Measurements from ENCODE around the gene CTSL. TPM values are rescaled to one million over a fixed set of nuclear protein-coding genes. Genes with fewer than 3 reads are reported as not detected.

CTSL gene
- total and polyA plus RNA-seq, 2 of the 13 experiments (the other 11 are each of a cell fraction or from before 2014, with no cell fraction given): 78.1 to 113 TPM

GRCh38 chr9:87714819-87715218, 11.1 kb upstream of the CTSL start (continued):
- no peak for TF ChIP-seq ZNF574 (CRISPR knock-in tag; IDR thresholded peaks at IDR 0.05)
- no peak for TF ChIP-seq PCBP2 (optimal IDR thresholded peaks at IDR 0.05; ENCODE audit: low read depth, low read length, poor library complexity, severe bottlenecking)
- TF ChIP-seq, protein P1, sequence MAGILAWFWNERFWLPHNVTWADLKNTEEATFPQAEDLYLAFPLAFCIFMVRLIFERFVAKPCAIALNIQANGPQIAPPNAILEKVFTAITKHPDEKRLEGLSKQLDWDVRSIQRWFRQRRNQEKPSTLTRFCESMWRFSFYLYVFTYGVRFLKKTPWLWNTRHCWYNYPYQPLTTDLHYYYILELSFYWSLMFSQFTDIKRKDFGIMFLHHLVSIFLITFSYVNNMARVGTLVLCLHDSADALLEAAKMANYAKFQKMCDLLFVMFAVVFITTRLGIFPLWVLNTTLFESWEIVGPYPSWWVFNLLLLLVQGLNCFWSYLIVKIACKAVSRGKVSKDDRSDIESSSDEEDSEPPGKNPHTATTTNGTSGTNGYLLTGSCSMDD (CRISPR knock-in tag; IDR thresholded peaks at IDR 0.05): no peak
- TF ChIP-seq EP300 (IDR thresholded peaks at IDR 0.05; ENCODE audit: low read depth in 2 of 2, low read length in 2 of 2): peak; percentile 44 to 63; a peak in 3 of 4 replicates
- no peak for TF ChIP-seq EP300 (CRISPR knock-in tag; IDR thresholded peaks at IDR 0.05; ENCODE audit: borderline replicate concordance)
- TF ChIP-seq SOX6 (IDR thresholded peaks at IDR 0.05): no peak
- peak; percentile 92 for TF ChIP-seq SOX6 (CRISPR knock-in tag; IDR thresholded peaks at IDR 0.05)
- TF ChIP-seq POGZ (CRISPR knock-in tag; IDR thresholded peaks at IDR 0.05): no peak
- 0 out of 2 replicates have a peak, but pooled peaks have one; percentile 41 for TF ChIP-seq ZFP1 (CRISPR knock-in tag; IDR thresholded peaks at IDR 0.05)
- TF ChIP-seq ARNT2 (CRISPR knock-in tag; IDR thresholded peaks at IDR 0.05; ENCODE audit: low read depth): no peak
- TF ChIP-seq ZNF605 (CRISPR knock-in tag; IDR thresholded peaks at IDR 0.05): no peak
- TF ChIP-seq ZSCAN20 (CRISPR knock-in tag; IDR thresholded peaks at IDR 0.05; ENCODE audit: borderline replicate concordance): 0 out of 2 replicates have a peak, but pooled peaks have one; percentile 69
- peak; percentile 56; the same call in 1 of the 2 replicates for TF ChIP-seq TARDBP (CRISPR knock-in tag; IDR thresholded peaks at IDR 0.05)
- TF ChIP-seq ERF (CRISPR knock-in tag; IDR thresholded peaks at IDR 0.05): peak; percentile 29; the same call in 1 of the 2 replicates
- TF ChIP-seq MTF1 (CRISPR knock-in tag; IDR thresholded peaks at IDR 0.05): no peak
- TF ChIP-seq, protein P2, sequence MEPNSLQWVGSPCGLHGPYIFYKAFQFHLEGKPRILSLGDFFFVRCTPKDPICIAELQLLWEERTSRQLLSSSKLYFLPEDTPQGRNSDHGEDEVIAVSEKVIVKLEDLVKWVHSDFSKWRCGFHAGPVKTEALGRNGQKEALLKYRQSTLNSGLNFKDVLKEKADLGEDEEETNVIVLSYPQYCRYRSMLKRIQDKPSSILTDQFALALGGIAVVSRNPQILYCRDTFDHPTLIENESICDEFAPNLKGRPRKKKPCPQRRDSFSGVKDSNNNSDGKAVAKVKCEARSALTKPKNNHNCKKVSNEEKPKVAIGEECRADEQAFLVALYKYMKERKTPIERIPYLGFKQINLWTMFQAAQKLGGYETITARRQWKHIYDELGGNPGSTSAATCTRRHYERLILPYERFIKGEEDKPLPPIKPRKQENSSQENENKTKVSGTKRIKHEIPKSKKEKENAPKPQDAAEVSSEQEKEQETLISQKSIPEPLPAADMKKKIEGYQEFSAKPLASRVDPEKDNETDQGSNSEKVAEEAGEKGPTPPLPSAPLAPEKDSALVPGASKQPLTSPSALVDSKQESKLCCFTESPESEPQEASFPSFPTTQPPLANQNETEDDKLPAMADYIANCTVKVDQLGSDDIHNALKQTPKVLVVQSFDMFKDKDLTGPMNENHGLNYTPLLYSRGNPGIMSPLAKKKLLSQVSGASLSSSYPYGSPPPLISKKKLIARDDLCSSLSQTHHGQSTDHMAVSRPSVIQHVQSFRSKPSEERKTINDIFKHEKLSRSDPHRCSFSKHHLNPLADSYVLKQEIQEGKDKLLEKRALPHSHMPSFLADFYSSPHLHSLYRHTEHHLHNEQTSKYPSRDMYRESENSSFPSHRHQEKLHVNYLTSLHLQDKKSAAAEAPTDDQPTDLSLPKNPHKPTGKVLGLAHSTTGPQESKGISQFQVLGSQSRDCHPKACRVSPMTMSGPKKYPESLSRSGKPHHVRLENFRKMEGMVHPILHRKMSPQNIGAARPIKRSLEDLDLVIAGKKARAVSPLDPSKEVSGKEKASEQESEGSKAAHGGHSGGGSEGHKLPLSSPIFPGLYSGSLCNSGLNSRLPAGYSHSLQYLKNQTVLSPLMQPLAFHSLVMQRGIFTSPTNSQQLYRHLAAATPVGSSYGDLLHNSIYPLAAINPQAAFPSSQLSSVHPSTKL (CRISPR knock-in tag; IDR thresholded peaks at IDR 0.05): peak; percentile 87
- no peak for TF ChIP-seq PREB (CRISPR knock-in tag; IDR thresholded peaks at IDR 0.05)
- TF ChIP-seq, protein P3, sequence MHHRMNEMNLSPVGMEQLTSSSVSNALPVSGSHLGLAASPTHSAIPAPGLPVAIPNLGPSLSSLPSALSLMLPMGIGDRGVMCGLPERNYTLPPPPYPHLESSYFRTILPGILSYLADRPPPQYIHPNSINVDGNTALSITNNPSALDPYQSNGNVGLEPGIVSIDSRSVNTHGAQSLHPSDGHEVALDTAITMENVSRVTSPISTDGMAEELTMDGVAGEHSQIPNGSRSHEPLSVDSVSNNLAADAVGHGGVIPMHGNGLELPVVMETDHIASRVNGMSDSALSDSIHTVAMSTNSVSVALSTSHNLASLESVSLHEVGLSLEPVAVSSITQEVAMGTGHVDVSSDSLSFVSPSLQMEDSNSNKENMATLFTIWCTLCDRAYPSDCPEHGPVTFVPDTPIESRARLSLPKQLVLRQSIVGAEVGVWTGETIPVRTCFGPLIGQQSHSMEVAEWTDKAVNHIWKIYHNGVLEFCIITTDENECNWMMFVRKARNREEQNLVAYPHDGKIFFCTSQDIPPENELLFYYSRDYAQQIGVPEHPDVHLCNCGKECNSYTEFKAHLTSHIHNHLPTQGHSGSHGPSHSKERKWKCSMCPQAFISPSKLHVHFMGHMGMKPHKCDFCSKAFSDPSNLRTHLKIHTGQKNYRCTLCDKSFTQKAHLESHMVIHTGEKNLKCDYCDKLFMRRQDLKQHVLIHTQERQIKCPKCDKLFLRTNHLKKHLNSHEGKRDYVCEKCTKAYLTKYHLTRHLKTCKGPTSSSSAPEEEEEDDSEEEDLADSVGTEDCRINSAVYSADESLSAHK (CRISPR knock-in tag; IDR thresholded peaks at IDR 0.05; ENCODE audit: borderline replicate concordance): no peak
- no peak for TF ChIP-seq HDAC6 (IDR thresholded peaks at IDR 0.05; ENCODE audit: low read depth, low read length)
